DOHH2 (cell line): ENCODE measurements around the gene CCR4.

Source experiments
- EZH2phosphoT487 ChIP-seq: fragments of 200-600 bp; sonication (generic); IDR thresholded peaks from 2 replicates; pipeline ENCODE4 v1.6.1; 2017; ENCODE audit warnings: borderline replicate concordance, mild to moderate bottlenecking, antibody characterized with exemption, low read length, moderate library complexity, mixed read lengths
- TF ChIP-seq, protein P1 (sequence below): fragments of 200-600 bp; sonication (generic); IDR thresholded peaks from one replicate; pipeline ENCODE4 v1.5.1; 2014; ENCODE audit warnings: antibody characterized with exemption, mild to moderate bottlenecking, low read depth, low read length; ENCODE audit not compliant: poor library complexity, severe bottlenecking

DNA sequence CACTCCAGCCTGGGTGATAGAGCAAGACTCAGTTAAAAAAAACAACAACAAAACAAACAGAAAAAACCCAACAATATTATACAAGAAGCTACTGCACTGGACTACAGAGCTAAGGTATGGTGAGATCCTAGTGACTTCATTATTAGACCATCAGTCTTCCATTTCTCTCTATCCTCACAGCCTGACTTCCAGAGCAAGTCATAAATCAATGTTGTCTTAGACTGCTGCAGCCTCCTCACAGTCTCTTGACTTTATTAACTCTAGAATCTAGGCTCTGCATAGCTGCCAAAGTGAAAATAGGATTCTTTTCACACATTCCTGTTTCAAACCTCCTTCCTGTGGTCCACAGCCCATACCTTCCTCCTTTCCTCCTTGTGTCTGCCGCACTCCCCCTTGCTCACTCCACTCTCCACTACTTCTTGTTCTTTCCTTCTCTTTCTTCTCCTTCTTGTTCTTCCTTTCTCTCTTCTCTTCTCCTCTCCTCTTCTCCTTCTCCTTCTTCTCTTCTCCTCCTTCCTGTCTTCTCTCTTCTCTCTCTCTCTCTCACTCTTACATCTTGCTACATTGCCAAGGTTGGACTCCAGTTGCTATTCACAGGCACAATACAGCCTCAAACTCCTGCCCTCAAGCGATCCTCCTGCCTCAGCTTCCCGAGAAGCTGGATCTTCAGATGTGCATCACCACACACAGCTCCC lies 49.4 kb downstream of the CCR4 start:
- TF ChIP-seq, protein P1, sequence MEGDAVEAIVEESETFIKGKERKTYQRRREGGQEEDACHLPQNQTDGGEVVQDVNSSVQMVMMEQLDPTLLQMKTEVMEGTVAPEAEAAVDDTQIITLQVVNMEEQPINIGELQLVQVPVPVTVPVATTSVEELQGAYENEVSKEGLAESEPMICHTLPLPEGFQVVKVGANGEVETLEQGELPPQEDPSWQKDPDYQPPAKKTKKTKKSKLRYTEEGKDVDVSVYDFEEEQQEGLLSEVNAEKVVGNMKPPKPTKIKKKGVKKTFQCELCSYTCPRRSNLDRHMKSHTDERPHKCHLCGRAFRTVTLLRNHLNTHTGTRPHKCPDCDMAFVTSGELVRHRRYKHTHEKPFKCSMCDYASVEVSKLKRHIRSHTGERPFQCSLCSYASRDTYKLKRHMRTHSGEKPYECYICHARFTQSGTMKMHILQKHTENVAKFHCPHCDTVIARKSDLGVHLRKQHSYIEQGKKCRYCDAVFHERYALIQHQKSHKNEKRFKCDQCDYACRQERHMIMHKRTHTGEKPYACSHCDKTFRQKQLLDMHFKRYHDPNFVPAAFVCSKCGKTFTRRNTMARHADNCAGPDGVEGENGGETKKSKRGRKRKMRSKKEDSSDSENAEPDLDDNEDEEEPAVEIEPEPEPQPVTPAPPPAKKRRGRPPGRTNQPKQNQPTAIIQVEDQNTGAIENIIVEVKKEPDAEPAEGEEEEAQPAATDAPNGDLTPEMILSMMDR: no peak
- no peak for TF ChIP-seq EZH2phosphoT487
